ENCODE data around the gene IGSF9B.

IGSF9B gene

GRCh38 chr11:133921026-133921425 lies 35.7 kb downstream of the IGSF9B start:
- DNase-seq (ENCODE audit: low spot score) = no peak

GRCh38 chr11:133920109-133920990 lies 36.4 kb downstream of the IGSF9B start:
- no peak for DNase-seq (ENCODE audit: low spot score)

GRCh38 chr11:133919330-133920108 lies 37.2 kb downstream of the IGSF9B start:
- no peak for DNase-seq (ENCODE audit: low spot score)

GRCh38 chr11:133918608-133919260 lies 38.0 kb downstream of the IGSF9B start:
- DNase-seq (ENCODE audit: low spot score) = no peak

GRCh38 chr11:133917921-133918607 lies 38.7 kb downstream of the IGSF9B start:
- DNase-seq (ENCODE audit: low spot score) = no peak

- DNase-seq (ENCODE audit: low spot score) = no peak
Measured at GRCh38 chr11:133916784-133917440, 39.9 kb downstream of the IGSF9B start.

GRCh38 chr11:133913761-133914160 lies 43.0 kb downstream of the IGSF9B start:
- DNase-seq (ENCODE audit: low spot score) = no peak

- DNase-seq (ENCODE audit: low spot score) = no peak
Measured at GRCh38 chr11:133911171-133911570, 45.6 kb downstream of the IGSF9B start.

GRCh38 chr11:133910101-133910500 lies 46.7 kb downstream of the IGSF9B start:
- no peak for DNase-seq (ENCODE audit: low spot score)

GRCh38 chr11:133908827-133909226 lies 47.9 kb downstream of the IGSF9B start:
- DNase-seq (ENCODE audit: low spot score) = no peak

- no peak for DNase-seq (ENCODE audit: low spot score)
Measured at GRCh38 chr11:133907841-133908241, 48.9 kb downstream of the IGSF9B start.

GRCh38 chr11:133907216-133907615 lies 49.6 kb downstream of the IGSF9B start:
- DNase-seq (ENCODE audit: low spot score) = no peak

GRCh38 chr11:133906746-133907145 lies 50.0 kb downstream of the IGSF9B start:
- no peak for DNase-seq (ENCODE audit: low spot score)

GRCh38 chr11:133906241-133906640 lies 50.5 kb downstream of the IGSF9B start:
- DNase-seq (ENCODE audit: low spot score) = no peak

- DNase-seq (ENCODE audit: low spot score) = no peak
Measured at GRCh38 chr11:133905677-133906156, 51.1 kb downstream of the IGSF9B start.

- no peak for DNase-seq (ENCODE audit: low spot score)
Measured at GRCh38 chr11:133904818-133905515, 51.8 kb downstream of the IGSF9B start.

- DNase-seq (ENCODE audit: low spot score) = no peak
Measured at GRCh38 chr11:133903875-133904817, 52.6 kb downstream of the IGSF9B start.

- no peak for DNase-seq (ENCODE audit: low spot score)
Measured at GRCh38 chr11:133903056-133903455, 53.7 kb downstream of the IGSF9B start.

GRCh38 chr11:133902506-133902905 lies 54.3 kb downstream of the IGSF9B start:
- DNase-seq (ENCODE audit: low spot score) = no peak

- no peak for DNase-seq (ENCODE audit: low spot score)
Measured at GRCh38 chr11:133901999-133902398, 54.8 kb downstream of the IGSF9B start.
